HL-60 (cell line): ENCODE data around the gene MUTYH.

Experiments used
- GABPA ChIP-seq: IDR thresholded peaks from 2 replicates; pipeline ENCODE4 v1.6.1; 2012; ENCODE audit warnings: low read depth
- POLR2AphosphoS5 ChIP-seq: IDR thresholded peaks from 2 replicates; pipeline ENCODE4 v1.6.1; 2012; ENCODE audit warnings: low read depth
- TF ChIP-seq, protein P1 (sequence below): IDR thresholded peaks from one replicate; pipeline ENCODE4 v1.5.1; 2011; ENCODE audit warnings: low read length, control low read depth, inconsistent platforms; ENCODE audit not compliant: insufficient read depth
- TF ChIP-seq, protein P2 (sequence below): IDR thresholded peaks from 2 replicates; pipeline ENCODE4 v1.6.1; 2012; ENCODE audit warnings: low read depth; ENCODE audit not compliant: insufficient replicate concordance

DNA sequence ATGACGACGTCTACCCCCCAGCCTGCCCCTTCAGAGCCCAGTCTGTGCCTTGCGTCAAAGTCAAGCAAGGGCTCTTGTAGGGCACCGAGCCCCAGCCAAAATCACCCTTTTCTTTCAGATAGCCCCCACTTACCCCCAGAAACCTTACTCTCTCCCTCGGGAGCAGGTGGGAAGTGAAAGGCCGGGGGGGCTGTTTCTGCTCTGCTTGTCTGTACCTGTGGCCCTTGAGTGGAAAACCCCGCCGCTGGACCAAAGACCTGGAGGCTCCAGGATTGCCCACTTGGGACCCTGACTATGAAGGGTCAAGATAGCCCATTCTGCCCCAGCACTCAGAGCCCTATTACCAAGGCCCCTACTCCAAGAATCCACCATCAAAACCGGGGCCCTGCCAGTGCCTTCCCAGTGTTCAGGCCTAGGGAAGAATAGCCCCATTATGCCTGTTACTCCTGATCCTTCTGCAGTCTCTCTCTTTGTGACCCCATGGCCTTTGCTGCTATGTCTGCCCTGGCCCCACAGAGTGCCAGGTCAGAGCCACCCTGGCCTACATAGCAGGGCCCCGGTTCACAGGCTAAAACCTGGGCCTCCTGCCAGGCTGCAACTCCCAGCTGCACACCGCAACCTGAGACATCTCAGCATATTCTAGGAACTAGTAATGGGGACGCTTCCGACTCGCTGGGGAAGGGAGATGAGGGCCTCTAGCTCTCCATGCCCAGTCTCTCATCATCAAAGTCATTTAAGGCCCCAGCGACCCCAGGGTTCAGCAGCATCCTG is 35.7 kb downstream of the MUTYH start:
- TF ChIP-seq GABPA (no peak), POLR2AphosphoS5 (no peak)
- TF ChIP-seq, protein P1, sequence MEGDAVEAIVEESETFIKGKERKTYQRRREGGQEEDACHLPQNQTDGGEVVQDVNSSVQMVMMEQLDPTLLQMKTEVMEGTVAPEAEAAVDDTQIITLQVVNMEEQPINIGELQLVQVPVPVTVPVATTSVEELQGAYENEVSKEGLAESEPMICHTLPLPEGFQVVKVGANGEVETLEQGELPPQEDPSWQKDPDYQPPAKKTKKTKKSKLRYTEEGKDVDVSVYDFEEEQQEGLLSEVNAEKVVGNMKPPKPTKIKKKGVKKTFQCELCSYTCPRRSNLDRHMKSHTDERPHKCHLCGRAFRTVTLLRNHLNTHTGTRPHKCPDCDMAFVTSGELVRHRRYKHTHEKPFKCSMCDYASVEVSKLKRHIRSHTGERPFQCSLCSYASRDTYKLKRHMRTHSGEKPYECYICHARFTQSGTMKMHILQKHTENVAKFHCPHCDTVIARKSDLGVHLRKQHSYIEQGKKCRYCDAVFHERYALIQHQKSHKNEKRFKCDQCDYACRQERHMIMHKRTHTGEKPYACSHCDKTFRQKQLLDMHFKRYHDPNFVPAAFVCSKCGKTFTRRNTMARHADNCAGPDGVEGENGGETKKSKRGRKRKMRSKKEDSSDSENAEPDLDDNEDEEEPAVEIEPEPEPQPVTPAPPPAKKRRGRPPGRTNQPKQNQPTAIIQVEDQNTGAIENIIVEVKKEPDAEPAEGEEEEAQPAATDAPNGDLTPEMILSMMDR: no peak
- TF ChIP-seq, protein P2, sequence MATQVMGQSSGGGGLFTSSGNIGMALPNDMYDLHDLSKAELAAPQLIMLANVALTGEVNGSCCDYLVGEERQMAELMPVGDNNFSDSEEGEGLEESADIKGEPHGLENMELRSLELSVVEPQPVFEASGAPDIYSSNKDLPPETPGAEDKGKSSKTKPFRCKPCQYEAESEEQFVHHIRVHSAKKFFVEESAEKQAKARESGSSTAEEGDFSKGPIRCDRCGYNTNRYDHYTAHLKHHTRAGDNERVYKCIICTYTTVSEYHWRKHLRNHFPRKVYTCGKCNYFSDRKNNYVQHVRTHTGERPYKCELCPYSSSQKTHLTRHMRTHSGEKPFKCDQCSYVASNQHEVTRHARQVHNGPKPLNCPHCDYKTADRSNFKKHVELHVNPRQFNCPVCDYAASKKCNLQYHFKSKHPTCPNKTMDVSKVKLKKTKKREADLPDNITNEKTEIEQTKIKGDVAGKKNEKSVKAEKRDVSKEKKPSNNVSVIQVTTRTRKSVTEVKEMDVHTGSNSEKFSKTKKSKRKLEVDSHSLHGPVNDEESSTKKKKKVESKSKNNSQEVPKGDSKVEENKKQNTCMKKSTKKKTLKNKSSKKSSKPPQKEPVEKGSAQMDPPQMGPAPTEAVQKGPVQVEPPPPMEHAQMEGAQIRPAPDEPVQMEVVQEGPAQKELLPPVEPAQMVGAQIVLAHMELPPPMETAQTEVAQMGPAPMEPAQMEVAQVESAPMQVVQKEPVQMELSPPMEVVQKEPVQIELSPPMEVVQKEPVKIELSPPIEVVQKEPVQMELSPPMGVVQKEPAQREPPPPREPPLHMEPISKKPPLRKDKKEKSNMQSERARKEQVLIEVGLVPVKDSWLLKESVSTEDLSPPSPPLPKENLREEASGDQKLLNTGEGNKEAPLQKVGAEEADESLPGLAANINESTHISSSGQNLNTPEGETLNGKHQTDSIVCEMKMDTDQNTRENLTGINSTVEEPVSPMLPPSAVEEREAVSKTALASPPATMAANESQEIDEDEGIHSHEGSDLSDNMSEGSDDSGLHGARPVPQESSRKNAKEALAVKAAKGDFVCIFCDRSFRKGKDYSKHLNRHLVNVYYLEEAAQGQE: no peak
